Measurements from ENCODE around the gene ADAM8.
"Not testable (repeated sequence)": the region's sequence is repeated elsewhere in the genome, so short reads cannot be mapped to it uniquely, and the experiment has no call there.

Gene ADAM8

DNA sequence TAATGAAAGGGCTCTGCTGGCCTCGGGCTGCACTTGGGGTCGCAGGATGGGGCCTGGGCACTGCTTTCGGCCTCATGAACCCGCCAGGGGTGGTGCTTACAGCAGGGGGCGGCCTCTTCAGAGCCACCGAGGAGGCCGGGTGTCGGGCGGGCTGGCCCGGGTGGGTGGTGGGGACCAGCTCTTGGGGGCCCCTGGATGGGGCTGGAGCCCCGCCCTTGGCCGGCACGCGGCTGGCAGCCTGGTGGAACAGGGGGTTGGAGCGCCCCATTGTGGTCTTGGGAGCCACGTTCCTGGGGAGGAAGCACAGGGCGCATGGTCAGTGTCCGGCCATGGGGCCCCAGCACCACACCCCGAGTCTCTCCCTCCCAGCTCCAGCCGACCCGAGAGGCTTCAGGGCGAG, 8.8 kb downstream of the ADAM8 start:
- no peak for DNase-seq (ENCODE audit: low read depth)

DNA sequence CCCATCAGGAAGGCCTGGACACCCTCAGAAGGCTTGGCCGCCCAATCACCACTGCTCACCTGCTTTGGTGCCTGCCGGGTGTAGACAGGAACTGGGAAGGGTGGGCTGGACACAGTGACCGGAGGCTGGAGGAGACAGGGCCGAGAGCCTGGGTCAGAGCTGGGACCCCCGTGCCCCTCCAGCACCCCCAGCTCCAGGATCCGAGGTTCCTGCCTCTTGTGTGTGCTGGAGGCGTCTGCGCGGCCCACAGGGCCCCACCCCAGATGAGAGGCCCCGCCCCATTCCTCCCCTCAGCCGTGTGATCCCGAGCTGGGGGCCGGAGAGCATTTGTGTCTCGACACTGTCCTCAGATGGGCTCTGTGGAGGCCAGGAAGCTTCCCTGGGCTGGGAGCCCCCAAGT, 9.4 kb downstream of the ADAM8 start:
- DNase-seq (ENCODE audit: low read depth): no peak

DNA sequence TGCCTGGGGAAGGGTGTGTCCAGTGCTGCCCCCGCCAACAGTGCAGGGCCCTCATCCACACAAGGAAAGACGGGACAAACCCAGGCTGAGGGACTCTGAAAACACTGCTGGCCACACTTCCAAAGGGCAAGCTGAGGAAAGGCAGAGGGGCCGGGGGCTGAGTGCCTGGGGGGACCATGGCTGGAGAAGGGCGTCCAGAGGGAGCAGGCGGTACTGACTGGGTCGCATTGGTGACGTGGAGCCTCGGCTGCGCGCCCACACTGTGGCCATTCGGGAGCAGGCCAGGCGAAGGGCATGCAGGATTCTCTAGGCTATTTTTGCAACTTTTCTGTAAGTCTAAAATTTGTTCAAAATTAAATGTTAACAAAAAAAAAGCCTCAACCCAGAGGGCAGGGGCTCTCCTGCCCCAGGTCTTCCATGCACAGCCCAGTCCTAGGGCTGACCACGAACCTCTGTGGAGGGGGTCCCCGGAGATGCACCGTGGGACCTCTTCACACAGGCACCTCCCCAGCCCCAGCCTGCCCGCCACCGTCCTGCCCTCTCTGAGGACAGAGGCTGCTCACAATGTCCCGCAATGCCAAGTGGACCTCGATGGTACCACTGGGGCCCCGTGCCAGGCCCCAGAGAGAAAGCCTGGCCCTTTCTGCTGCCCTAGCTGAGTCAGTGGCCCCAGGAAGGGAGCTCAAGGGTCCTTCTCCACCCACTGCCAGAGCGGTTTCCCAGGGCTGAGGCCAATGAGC, 10.4 kb downstream of the ADAM8 start:
- no peak for DNase-seq (ENCODE audit: low read depth)

DNA sequence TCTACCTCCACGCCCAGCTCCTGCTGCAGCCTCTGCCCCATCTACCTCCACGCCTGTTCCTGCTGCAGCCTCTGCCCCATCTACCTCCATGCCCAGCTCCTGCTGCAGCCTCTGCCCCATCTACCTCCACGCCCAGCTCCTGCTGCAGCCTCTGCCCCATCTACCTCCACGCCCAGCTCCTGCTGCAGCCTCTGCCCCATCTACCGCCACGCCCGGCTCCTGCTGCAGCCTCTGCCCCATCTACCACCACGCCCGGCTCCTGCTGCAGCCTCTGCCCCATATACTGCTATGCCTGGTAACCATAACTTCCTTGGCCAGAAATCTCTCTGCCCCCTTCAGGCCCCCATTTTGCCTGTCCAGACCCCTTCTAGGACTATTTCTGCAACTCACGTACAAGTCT, 11.6 kb downstream of the ADAM8 start:
- DNase-seq (ENCODE audit: low read depth): not testable (repeated sequence)

DNA sequence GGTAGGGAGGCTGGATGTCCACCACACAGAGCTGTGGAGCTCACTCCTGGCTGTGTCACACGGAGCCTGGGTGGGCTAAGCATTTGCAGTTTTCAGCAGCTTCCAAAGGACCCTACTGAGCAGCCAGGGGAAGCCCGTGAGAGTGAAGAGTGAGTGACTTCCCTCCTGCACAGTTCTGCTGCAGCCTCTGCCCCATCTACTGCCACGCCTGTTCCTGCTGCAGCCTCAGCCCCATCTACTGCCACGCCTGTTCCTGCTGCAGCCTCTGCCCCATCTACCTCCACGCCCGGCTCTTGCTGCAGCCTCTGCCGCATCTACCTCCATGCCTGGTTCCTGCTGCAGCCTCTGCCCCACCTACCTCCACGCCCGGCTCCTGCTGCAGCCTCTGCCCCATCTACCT, 12.2 kb downstream of the ADAM8 start:
- DNase-seq (ENCODE audit: low read depth): no peak

DNA sequence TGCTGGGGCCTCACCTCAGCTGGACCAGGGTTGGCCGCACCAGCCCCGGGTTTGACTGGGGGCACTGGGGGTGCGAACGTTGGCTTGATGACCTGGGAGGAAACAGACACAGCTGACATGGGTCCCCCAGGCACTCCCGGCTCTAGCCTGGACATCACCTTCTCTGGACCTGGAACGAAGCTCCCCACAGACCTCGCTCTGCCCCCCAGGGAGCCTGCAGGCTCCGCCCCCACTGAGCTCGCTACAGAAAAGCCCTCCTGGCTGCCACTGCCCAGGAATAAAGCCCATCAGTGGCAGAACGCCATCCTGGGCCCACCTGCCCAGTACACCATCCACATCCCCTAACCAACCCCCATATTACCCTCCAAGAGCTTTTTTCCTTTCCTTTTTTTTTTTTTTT, 13.0 kb downstream of the ADAM8 start:
- DNase-seq (ENCODE audit: low read depth): no peak

DNA sequence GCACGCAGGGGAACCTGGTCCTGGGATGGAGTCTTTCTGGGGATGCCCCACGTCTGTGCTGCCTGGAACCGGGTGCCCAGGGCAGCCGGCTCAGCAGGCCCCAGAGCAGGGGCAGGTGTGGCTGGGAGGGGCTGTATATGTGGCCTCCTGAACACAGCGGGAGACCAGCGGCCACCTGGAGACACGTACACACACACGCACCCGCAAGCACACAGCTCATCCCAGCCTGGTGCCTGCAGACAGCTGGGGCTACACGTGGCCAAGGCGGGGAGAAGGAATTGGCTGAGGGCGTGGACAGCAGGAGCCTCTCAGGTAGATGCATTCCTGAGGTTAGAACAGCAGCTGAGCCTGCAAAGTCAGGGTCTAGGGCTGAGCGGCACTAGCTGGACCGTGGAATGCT, 14.0 kb downstream of the ADAM8 start:
- DNase-seq (ENCODE audit: low read depth): no peak

DNA sequence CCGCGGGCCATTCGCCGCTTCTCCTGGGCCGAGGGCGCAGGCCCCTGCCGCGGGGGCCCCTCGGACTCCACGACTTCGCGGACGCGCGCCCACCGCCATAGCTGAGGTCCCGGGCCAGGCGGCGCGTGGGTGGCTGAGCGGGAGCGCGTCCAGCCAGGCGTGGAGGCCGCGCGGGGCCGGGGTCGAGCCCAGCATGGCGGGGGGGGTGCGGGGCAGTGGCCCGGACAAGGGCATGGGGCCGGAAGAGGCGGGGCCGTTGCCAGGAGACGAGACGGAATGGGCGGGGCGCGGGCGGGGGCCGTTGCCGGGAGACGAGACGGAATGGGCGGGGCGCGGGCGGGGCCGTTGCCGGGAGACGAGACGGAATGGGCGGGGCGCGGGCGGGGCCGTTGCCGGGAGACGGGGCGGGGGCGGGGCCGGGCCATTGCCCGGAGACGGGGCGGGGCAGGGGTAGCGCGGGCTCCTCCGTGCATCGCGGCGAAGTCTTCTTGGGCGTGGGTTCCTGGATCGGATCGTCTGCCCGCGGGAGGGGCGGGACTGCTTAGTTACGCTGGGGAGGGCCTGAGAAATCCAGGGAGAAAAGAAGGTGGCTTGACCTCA, 14.8 kb downstream of the ADAM8 start:
- DNase-seq (ENCODE audit: low read depth): peak; percentile 79

DNA sequence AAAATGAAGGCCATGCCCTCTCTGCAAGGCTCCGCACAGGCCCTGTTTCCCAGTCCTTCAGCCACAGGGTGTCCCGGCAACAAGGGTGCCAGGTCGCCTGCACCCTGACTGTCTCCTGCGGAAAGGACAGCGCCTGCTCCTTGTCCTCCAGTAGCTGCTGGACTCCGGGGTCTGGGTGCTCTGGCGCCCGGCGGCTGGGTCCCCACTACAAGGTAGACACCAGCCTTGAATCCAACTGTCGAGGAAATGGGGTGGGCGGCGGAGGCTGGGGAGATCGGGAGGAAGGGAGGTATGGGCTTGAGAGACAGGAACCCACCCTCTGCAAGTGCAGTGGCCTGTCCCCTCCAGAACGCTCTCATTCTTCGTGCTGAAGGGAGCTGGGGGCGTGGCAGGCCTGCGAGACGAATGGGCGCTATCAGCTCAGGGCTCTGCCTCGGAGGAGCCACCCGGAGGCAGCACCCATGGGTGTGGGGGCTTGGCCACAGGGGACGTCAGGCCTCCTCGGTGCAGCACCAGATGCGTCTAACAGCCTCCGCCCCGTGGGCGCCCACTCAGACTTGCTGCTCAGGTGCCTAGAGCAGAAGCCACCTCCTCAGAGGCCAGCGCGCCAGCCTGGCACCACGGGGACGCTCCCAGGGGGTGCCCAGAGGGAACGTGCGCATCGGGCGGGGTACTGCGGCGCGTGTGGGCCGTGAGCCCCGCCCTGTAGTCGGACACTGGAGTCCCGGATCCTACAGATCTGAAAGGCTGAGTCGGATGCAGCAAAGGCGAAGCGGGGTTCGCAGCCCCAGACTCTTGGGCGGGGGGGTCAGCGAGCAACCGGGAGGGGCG, 15.6 kb downstream of the ADAM8 start:
- peak; percentile 58 for DNase-seq (ENCODE audit: low read depth)

DNA sequence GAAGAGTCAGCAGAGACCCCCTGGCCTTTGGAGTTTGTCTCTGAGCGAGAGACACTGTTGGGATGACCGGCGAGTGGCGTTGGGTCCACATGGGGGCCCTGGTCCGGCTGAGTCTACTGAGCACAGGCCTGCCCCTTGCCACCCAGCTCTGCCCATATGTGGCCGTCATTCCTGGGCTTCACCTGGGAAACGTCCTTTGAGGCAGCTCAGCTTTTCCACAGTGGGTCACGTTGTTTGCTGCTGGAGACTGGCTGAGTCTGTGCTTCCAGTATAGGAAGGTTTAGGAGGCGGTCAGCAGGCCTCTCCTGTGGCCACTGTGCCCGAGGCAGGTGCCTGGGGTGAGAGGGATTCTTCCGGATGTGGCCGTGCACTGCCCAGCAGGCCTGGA, 17.1 kb downstream of the ADAM8 start:
- no peak for DNase-seq (ENCODE audit: low read depth)

DNA sequence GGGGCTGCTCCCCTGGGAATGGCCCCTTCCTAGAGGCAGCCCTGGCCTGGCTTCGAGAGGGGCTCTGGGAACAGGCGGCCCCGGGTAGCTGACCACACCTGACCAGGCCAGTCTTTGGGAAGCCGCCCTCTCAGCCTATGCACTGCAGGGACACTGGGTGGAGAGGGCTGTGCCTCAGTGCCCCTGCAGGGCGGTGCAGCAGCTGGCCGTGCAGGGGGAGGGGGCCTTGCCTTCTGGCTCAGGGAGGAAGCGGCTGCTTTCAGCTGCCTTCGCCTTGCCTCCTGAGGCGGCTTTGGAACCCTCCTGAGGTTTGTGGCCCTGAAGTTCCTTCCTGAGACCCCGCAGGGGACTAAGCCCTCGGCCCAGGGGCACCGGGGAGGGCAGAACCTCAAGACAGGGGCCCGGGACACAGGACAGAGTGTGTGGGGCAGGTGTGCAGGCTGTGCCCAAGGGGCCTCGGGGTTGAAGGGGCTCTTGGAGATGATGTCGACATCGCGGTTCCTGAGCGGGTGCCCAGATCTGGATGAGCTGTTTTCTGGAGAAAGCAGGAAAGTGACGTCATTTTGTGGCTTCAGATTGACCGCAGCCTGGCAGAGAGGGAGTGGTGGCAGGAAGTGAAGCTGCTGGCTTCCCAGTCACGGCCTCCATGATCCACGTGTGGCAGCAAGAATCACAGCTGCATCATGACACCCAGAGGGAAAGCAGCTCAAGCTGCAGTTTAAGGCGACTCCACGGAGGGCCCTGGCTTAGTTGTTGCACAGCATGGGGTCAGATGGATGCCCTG, 17.7 kb downstream of the ADAM8 start:
- DNase-seq (ENCODE audit: low read depth): peak; percentile 100

DNA sequence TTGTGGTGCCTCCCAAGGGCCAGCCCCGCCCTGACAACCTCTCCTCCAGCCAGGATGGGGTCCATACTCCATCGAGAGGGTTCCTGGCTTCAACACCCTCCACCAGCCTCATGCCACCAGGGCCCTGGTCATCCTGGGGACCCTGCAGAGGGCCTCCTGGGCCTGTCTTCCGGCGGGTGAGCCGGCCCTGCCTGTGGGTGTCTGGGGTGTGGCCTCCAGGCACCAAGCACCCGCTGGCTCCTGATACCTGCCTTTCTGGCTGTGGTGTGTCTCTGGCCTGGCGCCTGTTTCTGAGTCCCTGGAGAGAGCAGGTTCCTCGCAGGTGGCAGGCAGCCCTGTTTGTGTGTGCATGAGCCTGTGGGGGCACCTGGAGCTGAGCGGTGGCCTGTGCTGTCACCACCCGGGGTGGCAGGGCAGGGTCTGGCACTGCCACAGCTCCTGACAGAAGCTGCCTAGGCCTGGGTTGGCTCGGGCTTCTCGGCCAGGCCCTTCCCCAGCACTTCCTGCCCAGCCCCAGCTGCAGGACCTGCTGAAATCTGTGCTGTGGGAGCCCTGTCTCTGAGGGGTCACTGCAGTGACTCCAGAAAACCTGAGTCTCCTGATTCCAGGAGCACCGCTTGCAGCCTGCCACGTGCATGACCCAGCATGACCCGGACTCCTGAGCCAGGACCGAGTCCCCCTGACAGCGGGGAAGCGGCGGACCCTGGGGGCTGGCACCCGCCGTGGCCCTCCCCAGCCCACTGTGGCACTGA, 18.4 kb downstream of the ADAM8 start:
- DNase-seq (ENCODE audit: low read depth): peak; percentile 19

DNA sequence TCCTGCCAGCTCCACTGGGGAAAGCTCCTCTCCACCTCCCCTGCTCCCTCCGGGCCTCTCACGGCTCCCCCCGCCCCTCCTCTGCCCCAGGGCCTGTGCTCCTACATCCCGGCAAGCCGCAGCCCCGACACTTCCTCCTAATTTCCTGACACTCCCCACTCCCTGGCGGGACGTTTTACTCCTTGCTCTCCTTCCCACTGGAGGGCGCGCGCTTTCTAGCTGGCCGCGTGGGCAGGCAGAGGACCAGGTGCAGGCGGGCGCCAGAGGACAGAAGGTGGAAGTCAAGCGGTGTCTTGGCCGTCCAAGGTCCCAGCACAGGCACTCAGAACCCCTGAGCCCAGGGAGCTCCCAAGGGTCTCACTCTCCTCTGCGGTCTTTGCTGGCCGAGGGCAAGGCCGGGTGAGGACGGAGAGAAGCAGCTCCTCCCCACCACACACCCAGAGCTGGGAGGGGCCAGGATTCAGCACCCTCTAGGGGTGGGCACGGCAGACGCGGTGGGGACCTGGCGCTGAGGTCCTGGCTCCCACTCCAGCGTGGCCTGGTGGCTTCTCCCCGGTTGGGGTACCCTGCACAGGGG, 19.1 kb downstream of the ADAM8 start:
- DNase-seq (ENCODE audit: low read depth): peak; percentile 49

DNA sequence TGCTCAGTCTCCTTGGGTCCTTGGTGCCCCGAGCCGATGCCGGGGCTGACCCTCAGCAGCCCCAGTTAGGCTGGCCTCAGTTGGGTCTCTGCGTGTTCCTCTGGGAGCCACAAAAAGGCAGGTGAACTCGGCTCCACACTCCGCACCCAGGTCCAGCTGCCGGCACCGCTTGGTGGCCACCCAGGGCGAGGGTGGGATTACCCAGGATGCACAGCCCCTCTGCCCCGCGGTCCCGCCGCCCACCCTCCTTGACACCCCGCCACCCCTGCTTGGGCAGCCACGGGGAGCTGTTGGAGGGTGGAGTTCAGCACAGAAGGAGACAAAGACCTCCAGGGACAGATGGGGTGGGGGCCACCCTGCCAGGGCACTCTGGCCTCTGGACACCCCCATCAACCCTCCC, 21.3 kb downstream of the ADAM8 start:
- no peak for DNase-seq (ENCODE audit: low read depth)

DNA sequence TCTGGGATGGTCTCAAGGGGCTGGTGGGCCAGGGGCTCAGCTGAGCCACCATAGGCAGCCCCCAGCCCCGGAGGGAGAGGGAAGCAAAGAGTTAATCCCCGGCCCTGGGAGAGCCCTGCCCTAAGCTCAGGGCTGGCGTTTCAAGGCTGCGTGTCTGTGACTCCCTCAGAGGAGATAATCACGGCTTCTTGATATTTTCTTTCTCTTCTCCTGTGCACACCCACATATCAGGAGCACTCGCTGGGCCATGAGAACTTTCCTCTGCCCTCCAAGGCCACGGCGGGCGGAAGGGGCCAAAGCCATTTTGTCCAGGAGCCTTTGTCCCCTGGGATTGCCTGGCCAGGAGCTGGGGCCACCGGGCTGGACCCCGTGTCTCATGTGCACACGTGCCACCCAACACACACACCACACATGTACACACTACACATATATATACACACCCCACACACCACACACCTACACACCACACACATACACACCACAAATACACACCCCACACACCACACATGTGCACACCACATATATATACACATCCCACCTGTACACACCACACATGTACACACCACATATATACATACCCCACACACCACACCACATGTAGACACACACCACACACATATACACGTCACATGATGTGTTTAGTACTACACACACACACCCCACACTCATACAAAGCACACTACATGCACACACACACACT, 22.1 kb downstream of the ADAM8 start:
- DNase-seq (ENCODE audit: low read depth): no peak

DNA sequence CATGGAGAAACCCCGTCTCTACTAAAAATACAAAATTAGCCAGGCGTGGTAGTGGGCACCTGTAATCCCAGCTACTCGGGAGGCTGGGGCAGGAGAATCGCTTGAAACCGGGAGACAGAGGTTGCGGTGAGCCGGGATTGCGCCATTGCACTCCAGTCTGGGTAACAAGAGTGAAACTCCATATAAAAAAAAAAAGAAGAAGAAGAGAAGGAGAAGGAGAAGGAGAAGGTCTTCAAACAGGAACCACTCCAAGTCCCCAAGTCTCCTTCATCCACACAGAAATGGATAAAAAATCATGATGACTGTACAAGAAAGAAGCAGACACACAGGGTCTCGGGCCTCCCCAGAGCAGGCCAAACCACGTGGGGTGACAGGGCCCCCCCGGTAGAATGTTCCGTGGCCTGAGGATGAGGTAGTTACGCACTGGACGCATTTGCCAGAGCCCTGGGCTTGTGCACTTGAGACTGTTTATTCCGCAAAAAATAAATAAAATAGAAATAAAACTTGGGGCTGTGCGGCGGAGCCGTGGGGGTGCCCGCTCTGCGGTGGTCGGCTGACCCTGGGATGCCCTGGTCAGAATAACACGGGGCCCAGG, 23.2 kb downstream of the ADAM8 start:
- no peak for DNase-seq (ENCODE audit: low read depth)

DNA sequence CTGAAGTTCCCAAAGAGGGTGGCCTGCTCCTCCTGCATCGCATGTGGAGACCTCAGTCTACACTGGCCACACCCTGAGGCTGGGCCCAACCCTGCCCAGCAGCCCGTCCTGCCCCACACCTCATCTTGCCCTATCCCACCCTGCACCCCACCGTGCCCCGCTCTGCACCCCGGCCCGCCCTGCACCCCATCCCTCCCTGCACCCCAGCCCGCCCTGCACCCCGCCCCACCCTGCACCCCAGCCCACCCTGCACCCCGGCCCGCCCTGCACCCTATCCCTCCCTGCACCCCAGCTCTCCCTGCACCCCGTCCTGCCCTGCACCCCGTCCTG, 24.5 kb downstream of the ADAM8 start:
- no peak for DNase-seq (ENCODE audit: low read depth)

DNA sequence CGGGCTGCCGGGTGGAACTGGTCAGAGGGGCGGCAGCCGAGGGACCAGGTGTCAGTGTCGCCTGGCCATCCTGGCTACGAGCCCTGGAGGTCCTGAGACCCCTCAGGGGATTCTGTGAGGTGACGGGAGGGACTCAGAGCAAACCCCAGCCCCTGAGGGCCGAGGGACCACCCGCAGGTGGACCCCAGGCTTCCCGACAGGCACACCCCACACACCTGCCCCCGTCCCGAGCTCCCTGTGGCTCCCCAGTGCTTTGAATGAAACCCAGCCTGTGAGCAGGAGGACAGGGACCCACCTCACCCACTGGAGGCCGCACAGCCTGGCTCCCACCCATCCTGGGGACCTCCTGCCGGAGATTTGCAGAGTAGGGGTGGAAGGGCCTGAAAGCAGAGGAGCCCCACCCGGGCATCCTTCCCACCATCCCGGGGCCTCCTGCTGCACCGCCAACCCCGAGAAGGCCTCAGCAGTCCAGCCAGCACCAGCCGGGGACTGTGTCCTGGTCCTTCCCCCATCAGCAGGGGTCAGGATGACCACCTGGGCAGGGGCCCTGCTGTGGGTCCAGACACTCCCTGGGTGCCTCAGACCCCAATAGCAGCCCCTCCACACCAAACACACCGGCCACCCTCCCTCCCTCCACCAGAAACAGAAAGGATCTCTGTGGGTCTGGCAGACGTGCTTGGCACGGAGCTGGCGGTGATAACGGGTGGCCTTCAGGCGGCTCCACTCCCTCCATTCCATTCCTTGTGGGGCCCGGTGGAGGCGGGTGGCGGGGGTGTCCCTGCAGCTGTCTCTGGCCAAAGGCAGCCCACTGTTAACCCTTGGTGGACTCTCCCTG, 25.1 kb downstream of the ADAM8 start:
- DNase-seq (ENCODE audit: low read depth): no peak

DNA sequence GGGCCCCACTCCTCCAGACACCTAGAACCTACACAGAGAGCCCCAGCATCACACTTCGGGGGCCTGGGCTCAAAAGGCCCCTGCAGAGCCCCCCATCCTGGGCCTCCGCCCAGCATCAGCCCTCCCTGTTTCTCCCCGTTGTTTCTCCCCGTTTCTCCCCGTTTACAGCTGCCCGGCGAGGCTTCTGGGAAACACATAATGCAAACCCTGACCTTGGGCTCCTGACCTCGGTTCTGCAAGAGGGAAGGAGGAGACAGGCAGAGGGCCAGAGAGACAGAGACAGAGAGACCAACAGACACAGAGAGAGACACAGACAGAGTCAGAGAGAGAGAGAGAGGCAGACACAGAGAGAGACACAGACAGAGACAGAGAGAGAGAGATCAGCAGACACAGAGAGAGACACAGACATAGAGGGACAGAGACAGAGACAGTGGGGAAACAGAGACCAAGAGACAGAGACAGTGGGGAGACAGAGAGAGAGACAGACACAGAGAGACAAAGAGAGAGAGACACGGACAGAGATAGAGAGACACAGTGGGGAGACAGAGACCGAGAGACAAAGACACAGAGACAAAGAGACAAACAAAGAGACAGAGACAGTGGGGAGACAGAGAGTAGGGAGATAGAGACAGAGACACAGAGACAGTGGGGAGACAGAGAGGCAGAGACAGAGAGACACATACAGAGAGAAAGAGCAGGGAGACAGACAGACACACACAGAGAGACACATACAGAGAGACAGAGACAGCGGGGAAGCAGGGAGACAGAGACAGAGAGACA, 26.5 kb downstream of the ADAM8 start:
- no peak for DNase-seq (ENCODE audit: low read depth)
